ENCODE measurements around the gene GRM3. TPM values are rescaled to one million over a fixed set of nuclear protein-coding genes. Genes with fewer than 3 reads are reported as not detected.
A peak's percentile ranks its signal among the peaks of the same experiment; 100 is the strongest.

The GRM3 gene
- polyA plus RNA-seq, 12 donors: 0.07 to 0.37 (median 0.18) TPM; not detected in 5

DNA sequence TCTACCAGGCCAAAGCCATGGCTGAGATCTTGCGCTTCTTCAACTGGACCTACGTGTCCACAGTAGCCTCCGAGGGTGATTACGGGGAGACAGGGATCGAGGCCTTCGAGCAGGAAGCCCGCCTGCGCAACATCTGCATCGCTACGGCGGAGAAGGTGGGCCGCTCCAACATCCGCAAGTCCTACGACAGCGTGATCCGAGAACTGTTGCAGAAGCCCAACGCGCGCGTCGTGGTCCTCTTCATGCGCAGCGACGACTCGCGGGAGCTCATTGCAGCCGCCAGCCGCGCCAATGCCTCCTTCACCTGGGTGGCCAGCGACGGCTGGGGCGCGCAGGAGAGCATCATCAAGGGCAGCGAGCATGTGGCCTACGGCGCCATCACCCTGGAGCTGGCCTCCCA lies 142.7 kb downstream of the GRM3 start:
- DNase-seq: no peak

DNA sequence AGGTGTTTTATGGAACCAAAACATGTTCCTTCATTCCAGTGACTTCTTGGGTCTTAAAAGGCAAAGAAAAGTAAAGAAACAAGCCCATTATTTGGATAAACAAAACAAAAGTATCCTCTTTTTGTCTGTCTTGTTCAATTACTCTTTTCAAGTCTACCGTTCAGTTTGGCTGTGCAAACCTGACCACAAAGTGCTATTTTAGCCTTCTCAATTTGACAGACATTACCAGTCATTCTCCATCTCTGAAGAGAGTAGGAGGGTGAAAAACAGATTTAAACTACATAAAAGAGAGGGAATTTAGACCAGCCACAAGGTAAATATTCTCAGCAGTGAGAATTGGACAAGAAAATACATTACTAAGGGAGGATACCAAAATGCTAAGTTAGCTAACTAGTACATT lies 145.2 kb downstream of the GRM3 start:
- no peak for DNase-seq

DNA sequence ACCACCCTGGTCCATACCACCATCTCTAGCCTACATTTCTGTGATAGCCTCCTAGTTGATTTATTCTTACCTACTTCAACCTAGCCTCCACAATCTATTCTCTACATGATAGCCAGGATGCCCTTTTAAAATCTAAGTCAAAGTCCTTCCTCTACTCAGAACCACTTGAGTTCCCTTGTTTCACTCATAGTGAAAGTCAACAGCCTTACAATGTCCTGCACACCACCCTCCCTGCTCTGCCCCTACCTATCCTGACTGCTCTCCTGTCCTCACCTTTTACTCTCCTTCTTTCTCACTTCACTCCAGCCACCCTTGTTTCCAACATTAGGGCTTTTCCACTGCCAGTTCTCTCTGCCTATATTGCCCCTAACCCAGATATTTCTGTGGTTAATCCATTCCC lies 146.7 kb downstream of the GRM3 start:
- DNase-seq: no peak

DNA sequence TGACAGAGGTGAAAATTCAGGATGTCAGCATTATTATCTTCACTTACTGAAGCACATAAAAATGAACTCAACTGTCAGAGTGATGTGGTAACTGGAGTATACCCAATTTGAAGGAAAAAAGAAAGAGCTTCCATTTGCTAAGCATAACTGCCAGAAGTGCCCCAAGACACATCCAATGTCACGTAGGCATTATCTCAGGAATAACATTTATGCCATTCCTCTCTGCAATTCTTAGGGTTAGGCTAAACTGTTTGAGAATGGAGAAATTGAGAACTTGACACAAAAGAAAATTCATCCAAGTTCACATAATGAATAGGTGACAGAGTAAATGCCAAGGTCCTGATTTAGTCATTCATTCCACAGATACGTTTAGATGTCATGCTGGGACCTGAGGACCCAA lies 148.6 kb downstream of the GRM3 start:
- no peak for DNase-seq

DNA sequence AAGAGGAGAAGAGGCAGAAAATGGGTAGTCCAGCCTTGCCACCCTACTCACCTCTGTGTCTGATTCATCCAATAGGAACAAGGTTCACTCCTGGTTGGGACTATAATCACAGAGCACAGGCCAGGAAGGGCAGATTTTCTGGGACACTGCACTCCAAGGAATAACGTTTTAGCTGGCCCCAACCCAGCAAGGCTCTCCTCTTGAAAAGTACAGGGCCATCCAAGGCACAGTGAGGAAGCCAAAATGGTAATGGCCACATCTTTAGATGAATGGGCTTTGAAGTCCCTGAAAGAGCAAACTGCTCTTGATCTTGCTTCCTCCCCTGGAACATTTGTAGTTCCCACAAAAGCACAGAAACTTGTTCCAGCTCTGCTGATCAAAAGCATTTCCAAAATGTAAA lies 149.4 kb downstream of the GRM3 start:
- no peak for DNase-seq

DNA sequence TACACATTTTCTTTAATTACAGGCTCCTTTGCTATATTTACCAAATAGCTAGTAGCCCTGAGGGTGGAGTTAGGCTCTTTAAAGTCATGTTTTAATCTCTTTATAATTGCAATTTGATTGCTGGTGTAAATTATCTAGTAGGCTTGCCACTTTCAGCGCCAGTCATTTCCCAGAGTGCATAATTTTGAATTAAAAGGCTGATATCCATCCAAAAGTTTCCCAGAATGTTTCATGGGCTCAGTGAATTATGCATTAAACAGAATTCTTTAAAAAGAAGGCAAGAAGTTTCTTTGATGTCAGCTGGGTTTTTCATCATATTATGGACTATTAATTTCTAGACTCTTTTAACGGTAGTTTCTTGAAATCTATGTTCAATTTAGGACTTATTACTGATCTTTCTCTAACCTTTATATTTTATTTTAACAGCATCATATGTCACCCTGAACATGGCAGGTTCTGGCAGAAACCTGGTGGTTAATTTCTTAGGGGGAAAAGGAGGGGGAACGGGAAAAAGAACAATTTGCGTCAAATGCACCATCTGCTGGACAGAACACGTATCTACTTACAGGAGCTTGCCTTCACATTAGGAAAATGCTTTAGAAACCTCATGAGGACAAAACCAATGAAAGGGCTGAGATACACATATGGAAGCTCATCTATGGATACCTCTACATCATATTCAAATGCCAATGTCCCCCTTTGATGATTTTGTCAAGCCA lies 171.1 kb downstream of the GRM3 start:
- DNase-seq: peak; percentile 13

DNA sequence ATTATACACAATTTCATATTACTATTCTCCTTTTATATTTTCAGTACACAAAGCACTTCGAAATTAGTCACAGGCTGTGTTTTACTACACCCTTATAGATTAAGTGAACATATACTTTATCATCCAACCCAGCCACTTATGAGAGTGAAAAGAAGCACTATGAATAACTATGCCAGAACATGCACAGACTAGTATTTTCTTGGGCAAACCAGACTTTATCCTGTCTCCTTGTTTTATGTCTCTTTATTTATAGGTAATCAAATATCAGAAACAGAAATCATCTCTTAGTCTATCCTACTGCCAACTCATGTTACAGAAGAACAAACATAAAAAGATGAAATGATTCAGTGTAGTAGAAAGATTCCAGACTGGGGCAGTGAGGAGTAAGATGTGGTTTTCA lies 171.8 kb downstream of the GRM3 start:
- DNase-seq: no peak

DNA sequence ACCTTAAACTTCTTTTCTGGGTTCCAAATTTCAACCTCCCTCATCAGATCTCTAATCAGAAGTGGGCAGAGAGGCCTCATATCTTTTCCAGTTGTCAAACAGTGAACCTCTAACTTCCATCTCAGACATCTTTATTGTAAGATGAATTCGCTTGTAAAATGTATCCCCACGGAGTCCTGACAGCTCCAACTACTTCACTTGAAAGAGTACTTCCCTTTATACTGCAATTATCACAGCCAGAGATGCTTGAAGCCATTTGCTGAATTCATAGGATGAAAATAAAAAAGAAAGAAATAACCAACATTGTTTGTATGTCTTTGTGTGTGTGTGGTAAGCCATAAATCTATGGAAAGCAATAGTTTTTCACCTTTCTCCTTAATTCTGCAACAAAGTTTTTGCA lies 175.2 kb downstream of the GRM3 start:
- no peak for DNase-seq

DNA sequence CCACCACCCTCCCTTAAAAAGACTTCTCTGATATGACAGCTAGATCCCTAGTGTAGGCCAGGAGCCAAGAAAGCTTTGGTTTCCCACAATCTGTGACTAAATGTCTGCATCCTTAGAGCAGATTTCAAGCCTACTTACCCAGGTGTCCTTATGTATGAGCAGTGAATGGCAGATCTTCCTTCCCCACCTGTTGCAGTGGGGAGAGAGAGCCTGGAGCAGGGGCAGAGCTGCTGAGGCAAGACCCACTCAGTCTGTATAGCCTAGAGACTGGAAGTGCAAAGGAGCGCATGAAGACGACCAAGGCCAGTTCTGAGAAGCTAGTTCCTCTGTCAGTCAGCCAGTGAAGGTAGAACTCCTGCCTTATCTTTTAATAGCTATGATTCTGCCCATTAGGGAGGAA lies 180.1 kb downstream of the GRM3 start:
- no peak for DNase-seq

DNA sequence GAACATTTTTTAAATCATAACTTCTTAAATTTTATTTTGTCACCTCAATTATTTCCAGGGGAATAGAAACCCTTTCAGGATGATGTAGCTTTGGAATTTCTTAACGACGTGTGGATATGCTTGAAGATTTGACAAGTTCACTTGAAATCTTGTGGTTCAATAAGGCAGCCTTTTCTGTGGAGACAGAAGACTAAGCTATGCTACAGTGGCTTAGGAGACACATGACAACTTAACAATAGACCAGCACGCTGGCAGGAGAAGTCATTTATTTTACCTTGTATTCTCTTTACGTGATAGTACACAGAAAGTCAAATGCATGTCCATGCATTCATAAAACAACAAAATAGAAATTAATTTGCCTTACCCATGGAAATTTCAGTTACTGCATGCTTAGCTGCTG lies 181.6 kb downstream of the GRM3 start:
- DNase-seq: no peak

DNA sequence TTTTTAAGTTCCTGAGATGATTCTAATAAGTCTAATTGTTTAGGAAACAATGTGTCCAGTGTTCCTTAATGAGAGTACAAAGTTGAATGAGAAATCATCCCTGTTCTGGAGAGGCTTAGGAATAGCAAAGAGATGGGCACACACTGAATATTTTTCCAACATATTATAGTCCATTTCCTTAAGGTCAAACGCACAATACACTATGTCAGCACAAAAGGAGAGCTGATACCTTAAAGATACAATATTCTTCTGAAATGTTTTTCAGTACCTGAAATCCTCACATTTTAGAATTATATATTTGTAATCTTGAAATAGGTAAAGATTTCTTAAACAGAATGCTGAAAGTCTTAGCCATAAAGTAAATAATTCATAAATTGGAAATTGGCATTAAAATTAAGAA lies 183.2 kb downstream of the GRM3 start:
- no peak for DNase-seq

DNA sequence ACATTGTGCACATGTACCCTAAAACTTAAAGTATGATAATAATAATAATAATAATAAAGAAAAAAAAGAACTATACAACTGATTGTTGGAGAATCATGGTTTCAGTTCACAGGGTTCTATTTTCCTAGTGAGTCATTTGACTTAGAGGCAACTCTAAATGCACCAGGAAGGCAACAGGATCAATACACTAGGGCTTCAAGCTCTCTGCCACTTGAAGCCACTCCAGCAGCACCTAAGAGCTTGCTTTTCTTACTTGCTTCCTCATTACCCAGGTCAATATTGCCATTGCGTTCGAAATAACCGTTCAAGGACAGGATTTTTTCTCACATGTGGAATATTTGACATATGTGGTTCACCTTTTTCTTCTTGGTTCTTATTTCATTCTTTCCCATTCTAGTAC lies 189.7 kb downstream of the GRM3 start:
- DNase-seq: no peak

DNA sequence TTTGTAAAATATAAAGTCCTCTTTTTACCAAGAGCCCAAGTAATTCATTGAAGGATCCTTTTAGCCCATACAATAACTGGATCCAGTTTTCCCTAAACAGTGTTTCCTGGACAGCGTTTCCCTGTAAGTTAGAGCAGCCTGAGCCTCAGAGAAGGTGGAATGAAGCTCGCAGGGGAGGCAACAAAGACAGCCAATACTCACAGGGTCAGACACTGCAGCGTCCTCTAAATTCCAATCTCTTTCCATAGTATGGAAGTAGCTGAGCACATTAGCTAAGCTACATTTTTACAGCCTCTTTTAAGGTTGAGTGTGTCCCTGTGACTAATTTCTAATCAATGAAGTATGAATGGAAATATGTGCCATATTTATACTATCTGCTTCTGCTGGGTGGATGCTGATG lies 193.5 kb downstream of the GRM3 start:
- no peak for DNase-seq

DNA sequence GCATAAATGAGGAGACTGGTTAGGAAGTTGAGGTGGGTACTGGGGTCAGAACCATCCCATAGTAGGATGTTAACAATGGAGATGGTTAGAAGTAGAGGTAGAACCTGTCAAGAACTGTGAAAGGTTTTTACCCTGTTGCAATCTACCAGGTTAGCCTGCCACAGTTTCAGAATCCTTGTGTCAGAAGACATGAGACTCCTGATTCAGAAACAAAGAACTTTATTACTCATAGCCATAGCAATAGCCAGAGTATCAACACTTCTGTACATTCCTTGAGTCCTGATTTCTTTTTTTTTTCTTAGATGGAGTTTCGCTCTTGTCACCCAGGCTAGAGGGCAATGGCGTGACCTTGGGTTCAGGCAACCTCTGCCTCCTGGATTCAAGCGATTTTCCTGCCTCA lies 200.9 kb downstream of the GRM3 start:
- no peak for DNase-seq

DNA sequence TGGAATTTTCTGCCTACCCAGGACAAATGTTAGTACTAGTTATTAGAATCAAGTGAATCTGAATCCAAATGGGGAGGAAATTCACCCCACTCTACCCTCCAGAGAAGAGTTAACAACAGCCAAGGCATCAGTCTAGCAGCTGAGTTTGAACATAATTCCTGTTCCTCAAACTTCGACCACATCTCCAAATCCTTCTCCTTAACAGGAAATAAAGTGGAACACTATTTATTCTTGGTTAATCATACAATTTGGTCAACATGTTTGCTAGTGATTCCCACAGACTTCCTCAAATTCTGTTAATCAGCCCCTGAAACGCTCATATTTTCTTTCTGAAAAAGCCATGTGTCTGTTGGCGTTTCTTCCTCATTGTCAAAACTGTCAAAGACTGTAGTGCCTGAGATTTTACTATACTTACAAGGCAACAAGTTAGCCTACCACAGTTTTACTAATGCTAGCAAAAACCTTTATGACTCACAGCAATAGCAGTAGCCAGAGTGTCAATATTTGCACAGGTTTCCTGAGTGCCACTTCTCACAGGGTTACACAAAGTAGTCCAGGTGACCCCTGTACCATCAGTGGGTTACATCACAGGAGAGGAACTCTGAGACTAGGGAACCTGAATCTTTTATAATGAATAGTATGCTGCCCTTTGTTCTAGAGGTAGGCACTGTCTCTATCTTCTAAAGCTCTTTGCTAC lies 202.9 kb downstream of the GRM3 start:
- no peak for DNase-seq

DNA sequence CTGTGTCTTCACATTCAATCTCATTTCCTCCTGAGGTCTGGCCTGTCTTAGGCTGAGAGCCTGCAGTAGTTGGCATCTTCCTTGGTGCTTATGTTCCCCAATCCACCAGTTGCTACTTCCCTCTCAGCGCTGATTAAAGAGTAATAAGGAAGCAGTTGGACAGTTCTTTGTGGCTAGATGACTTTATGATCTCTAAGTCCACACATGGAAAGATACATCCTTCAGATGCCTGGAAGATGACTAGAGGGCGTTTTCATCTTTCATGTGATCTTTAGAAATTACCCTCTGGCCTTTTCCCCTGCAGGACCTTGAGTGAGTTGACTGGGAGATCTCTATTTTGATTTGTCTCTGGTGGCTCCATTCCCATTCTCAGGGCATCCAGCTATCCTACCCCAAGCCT lies 204.5 kb downstream of the GRM3 start:
- no peak for DNase-seq

DNA sequence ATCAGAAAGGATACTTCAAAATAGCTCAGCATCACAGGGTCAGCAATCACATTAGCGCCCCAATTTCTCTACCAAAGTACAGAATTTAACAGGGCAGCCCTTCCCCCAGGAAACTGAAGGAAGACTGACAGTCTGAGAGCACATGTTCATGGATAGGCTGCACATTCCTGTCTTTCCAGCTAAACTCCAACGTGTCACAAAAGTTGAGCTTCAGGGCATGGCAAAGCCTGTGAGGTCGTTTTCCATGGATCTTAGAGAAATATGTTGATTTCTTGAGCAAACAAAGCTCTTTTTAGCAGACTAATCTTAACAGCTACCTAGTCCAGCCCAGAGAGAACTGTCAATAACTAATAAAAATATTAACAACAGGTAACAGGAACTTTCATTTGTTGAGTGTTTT lies 207.9 kb downstream of the GRM3 start:
- no peak for DNase-seq

DNA sequence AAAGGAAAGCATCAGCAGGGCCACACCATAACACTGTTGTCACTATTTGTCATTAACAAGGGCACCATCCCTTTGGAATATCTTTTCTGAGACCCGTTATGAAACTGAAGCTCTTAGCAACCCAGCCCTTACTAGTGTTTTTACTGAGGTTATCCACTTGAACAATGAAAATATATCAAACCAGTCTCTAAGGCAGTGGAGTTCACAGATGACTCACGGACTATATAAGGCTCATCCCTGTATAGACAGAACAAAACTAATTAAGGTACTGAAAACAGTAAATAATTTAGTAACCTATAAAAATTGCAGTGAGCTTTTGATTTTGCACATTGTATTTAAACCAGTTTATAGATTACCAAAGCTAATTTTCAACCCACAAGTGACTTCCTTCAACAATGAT lies 219.7 kb downstream of the GRM3 start:
- no peak for DNase-seq

DNA sequence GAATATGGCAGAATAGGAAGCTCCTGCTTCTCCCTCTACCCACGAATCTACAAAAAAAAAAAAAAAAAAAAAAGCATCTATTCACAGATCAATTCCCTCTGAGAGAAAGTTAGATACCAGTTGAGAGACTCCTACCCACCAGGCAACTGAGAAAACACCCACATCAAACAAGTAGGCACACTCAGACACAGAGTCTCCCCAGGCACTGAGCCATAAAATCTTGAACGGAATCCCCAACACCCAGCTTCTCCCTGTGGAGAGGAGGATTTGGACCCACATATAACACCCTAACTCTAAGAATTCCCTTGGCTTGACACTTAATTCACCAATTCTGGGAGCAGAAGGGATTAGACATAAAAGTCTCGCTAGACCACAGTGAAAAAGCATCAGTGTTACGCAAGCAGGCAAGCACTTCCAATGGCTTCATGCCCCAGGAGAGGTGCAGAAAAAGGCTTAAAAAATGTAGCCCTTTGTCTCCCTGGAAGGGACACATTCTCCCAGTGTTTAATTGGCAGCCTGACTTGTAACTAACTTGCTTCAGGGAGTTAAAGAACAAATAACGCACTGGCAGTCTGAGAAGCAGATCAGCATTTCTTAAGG lies 223.6 kb downstream of the GRM3 start:
- DNase-seq: no peak

DNA sequence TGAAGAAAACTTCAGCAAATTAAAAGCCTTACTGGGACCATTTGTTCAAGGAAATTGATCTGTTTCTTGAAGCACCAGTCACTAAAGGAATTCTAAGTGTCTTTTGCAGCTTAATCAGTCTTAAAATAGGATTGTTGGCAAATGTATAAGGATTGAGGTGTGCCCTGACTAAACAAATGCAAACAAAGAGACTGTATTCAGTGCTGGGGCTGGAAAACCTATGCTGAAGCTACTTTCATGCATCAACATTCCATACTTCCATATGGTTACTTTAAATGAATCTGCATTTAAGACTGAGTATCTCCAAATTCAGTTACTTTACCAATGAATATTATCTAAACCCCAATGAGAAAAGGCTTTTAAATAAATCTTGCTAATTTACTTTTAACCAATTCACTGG lies 232.4 kb downstream of the GRM3 start:
- no peak for DNase-seq

DNA sequence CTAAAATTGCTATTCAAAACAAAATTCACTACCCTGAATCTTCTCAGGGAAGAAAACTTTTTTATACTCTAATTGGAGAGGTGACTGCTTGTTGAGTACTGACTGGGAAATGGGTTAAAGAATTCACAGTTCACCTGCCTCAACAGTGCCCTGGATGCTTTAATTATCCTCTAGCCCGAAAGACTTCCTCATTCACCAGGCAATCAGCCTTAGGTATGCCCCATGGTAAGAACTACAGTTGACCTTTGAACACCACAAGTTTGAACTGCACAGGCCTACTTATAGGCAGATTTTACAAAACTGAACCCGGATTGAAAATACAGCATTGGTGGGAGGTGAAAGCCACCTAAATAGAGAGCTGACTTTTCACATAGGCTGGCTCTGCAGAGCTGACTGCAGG lies 240.4 kb downstream of the GRM3 start:
- DNase-seq: no peak

DNA sequence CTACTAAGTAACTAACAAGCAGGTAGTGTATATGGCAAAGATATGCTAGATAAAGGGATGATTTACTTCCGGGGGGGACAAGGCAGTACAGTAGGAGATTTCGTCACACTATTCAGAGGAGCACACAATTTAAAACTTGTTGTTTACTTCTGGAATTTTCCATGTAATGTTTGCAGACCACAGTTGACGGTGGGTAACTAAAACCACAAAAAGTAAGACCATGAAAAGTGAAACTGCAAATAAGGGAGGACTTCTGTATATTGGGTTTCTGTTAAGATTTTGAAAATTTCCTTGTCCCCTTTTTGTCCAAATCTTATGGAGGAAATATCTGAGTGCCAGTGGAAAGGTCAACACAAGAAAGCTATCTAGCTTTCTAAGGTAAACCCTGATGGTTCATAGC lies 245.8 kb downstream of the GRM3 start:
- no peak for DNase-seq

DNA sequence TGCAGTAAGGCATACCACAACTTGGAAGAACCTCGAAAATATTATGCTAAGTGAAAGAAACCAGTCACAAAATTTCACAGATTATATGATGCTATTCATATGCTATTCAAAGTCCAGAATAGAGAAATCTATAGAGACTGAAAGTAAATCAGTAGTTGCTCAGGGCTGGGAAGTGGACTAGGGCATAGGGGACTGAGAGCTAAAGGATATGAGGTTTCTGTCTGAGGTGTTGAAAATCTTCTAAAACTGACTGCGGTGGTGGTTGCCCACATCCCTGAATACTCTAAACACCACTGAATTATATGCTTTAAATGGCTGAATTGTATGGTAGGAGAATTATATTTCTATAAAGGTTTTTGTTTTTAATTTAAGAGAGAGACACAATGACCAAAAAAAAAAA lies 254.5 kb downstream of the GRM3 start:
- no peak for DNase-seq

DNA sequence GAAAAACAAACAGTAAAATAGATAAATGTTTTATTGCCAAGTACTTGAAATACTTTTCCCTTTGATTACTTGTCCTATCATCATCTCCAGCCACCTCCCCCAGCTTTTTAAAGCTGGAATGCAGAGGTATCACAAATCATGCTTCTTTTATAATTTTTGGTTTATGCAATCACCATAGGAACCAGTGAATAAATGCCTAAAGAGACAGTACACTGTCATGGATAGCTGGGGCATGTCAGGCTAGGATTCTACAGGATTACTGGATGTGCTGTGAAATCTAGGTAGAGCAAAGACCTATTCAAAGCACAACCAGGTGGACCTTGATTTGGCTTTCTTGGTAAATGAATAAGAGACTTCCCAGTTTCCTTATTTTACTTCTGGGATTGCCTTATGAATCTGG lies 257.2 kb downstream of the GRM3 start:
- DNase-seq: no peak
